Stomach (tissue), 9 donors: ENCODE data around the gene ZNF503. TPM values are rescaled to one million over a fixed set of nuclear protein-coding genes. Genes with fewer than 3 reads are reported as not detected.

Experiments
- DNase-seq, 2 donors: peaks; one replicate each; pipeline versions ENCODE4 v3.0.0 to v3.0.0-alpha.2; 2013 to 2019
- H3K27ac ChIP-seq, 5 donors: fragments of 200-600 bp in 4 of 5; sonication (generic) in 4 of 5; one replicate each; pipeline ENCODE4 v1.5.1; 2013 to 2019; ENCODE audit warnings: mild to moderate bottlenecking in 1 of 5, moderate library complexity in 1 of 5
- H3K27me3 ChIP-seq, 3 donors: fragments of 200-600 bp; sonication (generic); one replicate each; pipeline ENCODE4 v1.5.1; 2017 to 2019; ENCODE audit warnings: mixed run types in 1 of 3
- H3K36me3 ChIP-seq, 4 donors: fragments of 200-600 bp; sonication (generic); 1 replicate in 3 of 4; 2 replicates in 1 of 4; pipeline ENCODE4 v1.5.1; 2016 to 2019
- H3K4me1 ChIP-seq, 4 donors: fragments of 200-600 bp; sonication (generic); one replicate each; pipeline ENCODE4 v1.5.1; 2016 to 2019
- H3K4me3 ChIP-seq, 4 donors: fragments of 200-600 bp; sonication (generic) in 3 of 4; one replicate each; pipeline ENCODE4 v1.5.1; 2016 to 2019; ENCODE audit warnings: mild to moderate bottlenecking in 1 of 4
- H3K9me3 ChIP-seq, 4 donors: fragments of 200-600 bp; sonication (generic); one replicate each; pipeline ENCODE4 v1.5.1; 2016 to 2019
- EP300 ChIP-seq: sonication (generic); formaldehyde crosslinking; IDR thresholded peaks from one replicate; pipeline ENCODE4 v1.6.1; 2017; ENCODE audit warnings: antibody characterized with exemption
- POLR2A ChIP-seq, 4 donors: fragments of 450-650 bp; IDR thresholded peaks; one replicate each; pipeline ENCODE4 v1.6.1; 2016; ENCODE audit warnings: antibody characterized with exemption in 4 of 4, control low read depth in 2 of 4, mild to moderate bottlenecking in 1 of 4, moderate library complexity in 1 of 4
- POLR2AphosphoS5 ChIP-seq, 3 donors: sonication (generic); formaldehyde crosslinking; IDR thresholded peaks; one replicate each; pipeline ENCODE4 v1.6.1; 2016; ENCODE audit warnings: antibody characterized with exemption in 3 of 3
- WGBS, 5 donors: extraction: QIAGEN DNeasy Blood & Tissue Kit in 3 of 5; methylation state at CpG; one replicate each; pipeline versions ENCODE4 v1.1.5 to v1.1.7; 2013 to 2018; 5-methylcytosine and 5-hydroxymethylcytosine counted together
- intact Hi-C: fragments of 100-400 bp; cut with DNase I; formaldehyde crosslinking; loops from one replicate; pipeline ENCODE4 v1.15.1; 2023; ENCODE audit warnings: low total_unique reads
- polyA plus RNA-seq, 3 donors: library from polyadenylated mRNA; stranded (reverse); fragments of 200-250 nt; gene quantifications; one replicate each; pipeline ENCODE4 v1.2.3, GENCODE V29; 2013
- total RNA-seq, 5 donors: library from RNA; depleted of rRNA; stranded (reverse); fragments of >200 nt; gene quantifications; one replicate each; pipeline versions ENCODE4 v1.1.0 to v1.2.3, GENCODE V29; 2014 to 2016
- TF ChIP-seq, protein P1 (sequence below), 7 experiments: fragments of 450-650 bp in 4 of 7; fragments of 200-600 bp in 3 of 7; sonication (generic) in 3 of 7; IDR thresholded peaks; one replicate each; pipeline ENCODE4 v1.5.1; 2016 to 2019; ENCODE audit warnings: antibody characterized with exemption in 7 of 7, control low read depth in 2 of 7, mild to moderate bottlenecking in 1 of 7
- donor health status: healthy with polysubstance abuse.
- donor health status: Bipolar disorder and iron deficiency.
- donor health status: healthy.

The ZNF503 gene
- total and polyA plus RNA-seq, 8 donors: 3.5 to 24.1 (median 10.8) TPM

DNA sequence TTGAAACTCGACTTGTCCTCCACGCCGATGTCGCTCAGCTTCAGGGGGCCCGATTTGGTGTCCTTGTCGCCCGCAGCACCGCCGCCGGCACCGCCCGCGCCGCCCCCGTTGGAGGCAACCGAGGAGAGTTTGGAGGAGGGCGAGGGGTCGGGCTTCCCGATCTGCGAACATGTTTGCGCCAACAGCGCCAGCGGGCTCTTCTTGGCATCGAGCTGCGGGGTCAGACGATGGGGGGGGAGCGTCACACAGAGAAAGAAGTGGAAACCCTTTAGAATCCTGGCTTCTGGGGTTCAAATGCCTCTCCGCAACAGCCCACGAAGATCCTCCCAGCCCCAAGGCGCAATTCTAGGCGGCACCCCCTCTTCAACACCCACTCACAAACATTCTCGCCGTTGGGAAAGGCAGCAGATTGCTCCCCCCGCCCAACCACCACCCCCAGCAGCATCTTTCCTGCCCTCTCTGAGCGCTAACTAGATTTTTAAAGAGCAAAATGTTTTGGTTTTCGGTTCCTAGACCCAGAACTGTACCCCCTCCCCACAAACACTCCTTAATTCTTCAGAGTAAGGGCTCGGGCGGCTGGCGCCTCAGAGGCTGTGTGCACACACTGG lies 1.3 kb downstream of the ZNF503 start:
- peaks cover 6 to 18% (median 12%) of the 10 kb centered on the region in 4 donors for H3K36me3 ChIP-seq
- no peaks in the 10 kb centered on the region for H3K9me3 ChIP-seq
- H3K4me1 ChIP-seq: peaks cover 14 to 58% (median 45%) of the 10 kb centered on the region in 4 donors
- no peak for DNase-seq
- peak overlapping the region; percentile 92 to 99 (median 96) for H3K27ac ChIP-seq
- H3K4me3 ChIP-seq: peak overlapping the region; percentile 75 to 98 (median 87)
- H3K27me3 ChIP-seq: peaks cover 0 to 50% (median 0%) of the 10 kb centered on the region in 3 donors
- 0 to 2% (median 1%) methylated on average over 24 to 39 of the region's 39 CpGs for WGBS, 5 donors
- intact Hi-C loops: no loop called here
- TF ChIP-seq POLR2A (IDR thresholded peaks at IDR 0.05): no peak
- TF ChIP-seq, protein P1, sequence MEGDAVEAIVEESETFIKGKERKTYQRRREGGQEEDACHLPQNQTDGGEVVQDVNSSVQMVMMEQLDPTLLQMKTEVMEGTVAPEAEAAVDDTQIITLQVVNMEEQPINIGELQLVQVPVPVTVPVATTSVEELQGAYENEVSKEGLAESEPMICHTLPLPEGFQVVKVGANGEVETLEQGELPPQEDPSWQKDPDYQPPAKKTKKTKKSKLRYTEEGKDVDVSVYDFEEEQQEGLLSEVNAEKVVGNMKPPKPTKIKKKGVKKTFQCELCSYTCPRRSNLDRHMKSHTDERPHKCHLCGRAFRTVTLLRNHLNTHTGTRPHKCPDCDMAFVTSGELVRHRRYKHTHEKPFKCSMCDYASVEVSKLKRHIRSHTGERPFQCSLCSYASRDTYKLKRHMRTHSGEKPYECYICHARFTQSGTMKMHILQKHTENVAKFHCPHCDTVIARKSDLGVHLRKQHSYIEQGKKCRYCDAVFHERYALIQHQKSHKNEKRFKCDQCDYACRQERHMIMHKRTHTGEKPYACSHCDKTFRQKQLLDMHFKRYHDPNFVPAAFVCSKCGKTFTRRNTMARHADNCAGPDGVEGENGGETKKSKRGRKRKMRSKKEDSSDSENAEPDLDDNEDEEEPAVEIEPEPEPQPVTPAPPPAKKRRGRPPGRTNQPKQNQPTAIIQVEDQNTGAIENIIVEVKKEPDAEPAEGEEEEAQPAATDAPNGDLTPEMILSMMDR (IDR thresholded peaks at IDR 0.05): no peak
- no peak for TF ChIP-seq POLR2AphosphoS5 (IDR thresholded peaks at IDR 0.05)
- TF ChIP-seq EP300: no peak

DNA sequence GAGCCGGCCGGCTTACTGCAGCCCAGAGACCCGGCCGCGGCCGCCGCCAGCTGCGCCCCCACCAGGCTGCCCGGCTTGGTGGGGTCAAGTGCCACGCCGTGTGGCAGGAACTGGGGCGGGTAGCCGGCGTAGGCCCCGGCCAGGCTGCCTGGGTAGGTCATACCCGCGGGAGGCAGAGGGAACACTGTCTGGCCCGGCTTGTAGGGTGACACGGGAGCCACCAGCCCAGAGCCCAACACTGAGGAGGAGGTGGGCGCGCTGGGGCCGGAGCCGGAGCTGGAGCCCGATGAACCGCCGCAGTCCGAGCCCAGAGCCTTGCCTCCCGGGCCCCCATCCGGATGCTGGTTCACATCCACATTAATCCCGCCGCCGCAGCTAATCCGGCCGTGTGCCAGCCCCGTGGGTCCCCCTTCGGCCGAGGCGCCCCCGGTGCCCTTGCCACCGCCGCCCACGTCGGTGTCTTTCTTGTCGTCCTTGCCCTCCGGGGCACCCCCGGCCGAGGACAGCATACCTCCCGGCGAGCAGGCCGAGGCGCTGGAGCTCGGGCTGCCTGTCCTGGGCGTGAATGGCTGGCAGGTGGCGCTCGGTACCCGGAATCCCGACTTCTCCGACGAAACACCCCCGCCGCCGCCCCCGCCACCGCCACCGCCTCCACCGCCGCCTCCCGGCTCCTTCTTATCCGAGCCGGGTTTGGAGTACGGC lies 2.0 kb downstream of the ZNF503 start:
- DNase-seq: peak; percentile 84 to 93
- intact Hi-C loops: loop anchor here (10.0 kb wide), 1 partner anchor 635 kb away; no protein-coding TSS in a partner anchor
- Histone ChIP-seq H3K27ac (peak overlapping the region; percentile 92 to 99 (median 96)), H3K4me1 (peaks cover 15 to 53% (median 45%) of the 10 kb centered on the region in 4 donors), H3K9me3 (no peaks in the 10 kb centered on the region), H3K36me3 (peaks cover 6 to 19% (median 12%) of the 10 kb centered on the region in 4 donors), H3K4me3 (peak overlapping the region; percentile 75 to 98 (median 87)), H3K27me3 (peaks cover 0 to 49% (median 0%) of the 10 kb centered on the region in 3 donors)
- 0 to 4% (median 3%) methylated on average over 3 to 71 of the region's 71 CpGs; no CpG with 5 or more reads in 1 of the 5 donors for WGBS, 5 donors
- TF ChIP-seq EP300 (no peak), POLR2AphosphoS5 (IDR thresholded peaks at IDR 0.05) (no peak), POLR2A (IDR thresholded peaks at IDR 0.05) (no peak)
- TF ChIP-seq, protein P1 (IDR thresholded peaks at IDR 0.05): peak in 4 of 7 experiments; percentile 11 to 77 (median 53)

DNA sequence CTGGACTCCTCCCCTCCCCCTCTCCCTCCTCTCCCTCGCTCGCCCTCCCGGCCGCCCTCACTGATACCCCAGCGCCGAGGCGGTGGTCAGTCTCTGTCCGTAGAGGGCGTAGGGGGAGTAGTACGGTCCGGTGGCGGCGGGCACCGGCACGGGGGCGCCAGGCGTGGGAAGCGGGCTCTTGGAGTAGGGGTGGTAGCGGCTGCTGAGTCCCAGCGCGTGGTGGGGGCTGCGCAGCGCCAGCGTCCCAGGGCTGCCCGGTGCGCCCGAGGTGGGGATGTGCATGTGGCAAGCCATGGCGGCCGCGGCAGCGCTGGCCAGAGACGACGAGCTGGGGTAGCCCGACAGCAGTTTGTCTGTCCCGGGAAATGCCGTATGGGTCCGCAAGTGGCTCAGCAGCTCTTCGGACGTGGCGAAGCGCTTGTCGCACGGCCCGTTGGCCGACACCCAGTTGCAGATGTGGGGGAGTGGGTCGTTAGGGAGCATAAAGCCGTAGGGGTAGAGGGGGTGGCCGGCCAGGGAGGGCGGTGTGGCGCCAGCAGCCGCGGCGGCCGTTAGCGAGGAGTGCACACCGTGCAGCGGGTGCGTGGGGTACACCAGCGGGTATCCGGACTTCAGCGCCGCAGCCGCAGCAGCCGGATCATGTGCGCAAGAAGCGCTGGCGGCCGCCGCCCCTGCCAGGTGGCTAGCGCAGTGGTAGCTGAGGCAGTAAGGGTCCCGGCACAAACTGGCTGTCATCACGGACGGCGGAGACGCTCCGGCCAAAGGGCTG lies 2.7 kb downstream of the ZNF503 start:
- TF ChIP-seq, protein P1 (IDR thresholded peaks at IDR 0.05): no peak
- TF ChIP-seq POLR2A (IDR thresholded peaks at IDR 0.05) (no peak), POLR2AphosphoS5 (IDR thresholded peaks at IDR 0.05) (peak in 1 of 3 donors; percentile 1)
- Histone ChIP-seq H3K27ac (peak overlapping the region; percentile 92 to 99 (median 96)), H3K4me3 (peak overlapping the region; percentile 75 to 98 (median 87)), H3K9me3 (no peaks in the 10 kb centered on the region), H3K36me3 (peaks cover 6 to 26% (median 14%) of the 10 kb centered on the region in 4 donors), H3K27me3 (peaks cover 0 to 41% (median 0%) of the 10 kb centered on the region in 3 donors), H3K4me1 (peaks cover 11 to 46% (median 40%) of the 10 kb centered on the region in 4 donors)
- intact Hi-C loops: loop anchor here (10.0 kb wide), 1 partner anchor 636 kb away; no protein-coding TSS in a partner anchor
- whole genome bisulfite sequencing, 5 donors: 16 to 56% (median 32%) methylated on average over 62 to 76 of the region's 76 CpGs
- DNase-seq: peak; percentile 48 to 69
